HG02571 (cell line): ENCODE data around the gene ZNF813.
A peak's percentile ranks its signal among the peaks of the same experiment; 100 is the strongest.
"Not testable (repeated sequence)": the region's sequence is repeated elsewhere in the genome, so short reads cannot be mapped to it uniquely, and the experiment has no call there.

Source experiments
- ATAC-seq: cut with Tn5 transposase; IDR thresholded peaks from one replicate; pipeline ENCODE4 v1.9.1; 2021; ENCODE audit warnings: mild to moderate bottlenecking, moderate library complexity; ENCODE audit not compliant: unreplicated experiment

ZNF813 gene

GRCh38 chr19:53467485-53468262 lies at the start of gene ZNF813:
Gene ZNF813 (plus strand): TSS chr19:53467733. CDS start chr19:53483823, 16,090 bp downstream.
- ATAC-seq, result no peak

- not testable (repeated sequence) for ATAC-seq
Measured at GRCh38 chr19:53420520-53421315, 46.8 kb upstream of the ZNF813 start.

- no peak for ATAC-seq
Measured at GRCh38 chr19:53422551-53422950, 45.0 kb upstream of the ZNF813 start.

- ATAC-seq, result not testable (repeated sequence)
Measured at GRCh38 chr19:53423074-53423473, 44.5 kb upstream of the ZNF813 start.

GRCh38 chr19:53423680-53424079 lies 43.9 kb upstream of the ZNF813 start:
- ATAC-seq, result not testable (repeated sequence)

DNA sequence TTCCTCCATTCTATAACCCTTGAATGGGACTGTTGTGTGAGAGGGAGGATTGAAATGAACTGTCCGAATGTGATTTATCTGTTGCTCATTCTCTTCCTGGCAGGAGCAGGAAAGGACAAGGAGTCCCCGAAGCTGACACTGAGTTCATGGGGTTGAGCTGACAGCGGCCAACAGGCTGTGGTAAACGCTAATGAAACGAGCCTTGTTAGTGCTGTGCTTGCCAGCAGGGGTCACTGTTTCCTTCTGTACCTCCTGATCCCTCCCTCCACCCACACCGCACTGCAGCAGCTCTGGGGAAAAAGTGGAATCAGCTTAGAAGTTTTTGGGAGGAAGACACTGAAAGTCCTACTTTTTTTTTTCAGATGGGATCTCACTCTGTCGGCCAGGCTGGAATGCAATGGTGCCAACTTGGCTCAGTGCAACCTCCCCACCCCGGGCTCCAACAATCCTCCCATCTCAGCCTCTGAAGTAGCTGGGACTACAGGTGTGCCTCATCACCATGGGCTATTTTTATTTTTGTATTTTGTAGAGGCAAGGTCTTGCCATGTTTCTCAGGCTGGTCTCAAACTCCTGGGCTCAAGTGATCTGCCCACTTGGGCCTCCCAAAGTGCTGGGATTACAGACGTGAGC lies 42.5 kb upstream of the ZNF813 start:
- no peak for ATAC-seq

DNA sequence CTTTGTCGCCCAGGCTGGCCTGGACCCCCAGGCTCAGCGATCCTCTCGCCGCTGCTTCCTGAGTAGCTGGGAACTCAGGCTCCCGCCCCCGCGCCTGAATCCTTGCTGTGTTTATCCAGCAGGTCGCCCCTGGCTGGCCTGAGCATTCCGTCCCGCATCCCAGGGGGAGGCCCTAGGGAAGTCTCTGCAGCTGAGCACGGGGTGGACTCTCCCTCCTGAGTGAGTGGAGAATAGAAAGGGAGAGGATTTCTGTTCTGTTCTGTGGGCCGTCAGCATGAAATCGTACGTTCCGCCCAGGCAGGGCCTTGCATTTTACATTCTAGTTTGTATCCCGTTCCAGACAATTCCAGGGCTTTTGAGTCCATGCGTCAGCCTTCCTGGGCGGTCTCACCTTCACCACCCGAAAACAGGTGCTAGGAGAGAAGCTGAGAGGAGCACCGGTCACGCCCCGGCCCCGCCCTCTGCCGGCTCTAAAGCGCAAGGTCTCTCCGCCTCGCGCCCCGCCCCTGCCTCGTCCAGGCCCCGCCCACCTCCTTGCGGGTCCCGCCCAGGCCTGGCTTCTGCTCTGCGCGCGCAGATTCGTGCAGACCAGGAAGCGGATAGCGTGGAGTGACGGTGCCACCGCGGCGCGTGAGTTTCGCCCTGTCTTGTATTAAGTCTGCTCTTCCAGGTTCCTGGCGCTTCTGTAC lies 36.0 kb upstream of the ZNF813 start, which contains the start of gene ZNF761:
Gene ZNF761, plus strand, starts transcription at position 586 of the 689 bp plus-strand sequence. CDS start 15,285 bp downstream, outside the sequence.
- ATAC-seq, result peak; percentile 95

GRCh38 chr19:53432088-53432661 lies 35.4 kb upstream of the ZNF813 start:
- peak; percentile 13 for ATAC-seq

- not testable (repeated sequence) for ATAC-seq
Measured at GRCh38 chr19:53443809-53444208, 23.7 kb upstream of the ZNF813 start.

DNA sequence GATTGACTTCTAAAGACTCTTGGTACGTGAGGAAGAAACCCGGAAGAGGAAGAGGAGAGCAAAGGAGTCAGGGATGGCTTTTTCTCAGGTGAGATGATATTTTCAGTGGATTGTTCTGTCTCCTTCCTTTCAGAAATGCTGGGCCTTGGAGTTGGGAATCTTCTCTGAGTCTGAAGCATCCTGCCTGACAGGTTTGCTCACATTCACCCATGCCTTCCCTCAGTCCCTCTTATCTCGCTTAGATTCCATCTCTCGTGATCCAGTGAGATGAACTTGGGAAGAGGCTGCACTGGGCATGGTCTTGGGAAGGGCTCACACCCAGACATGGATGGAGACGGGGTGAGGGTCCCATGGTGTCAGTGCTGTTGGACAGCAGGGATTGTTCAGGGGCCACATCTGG lies 20.3 kb upstream of the ZNF813 start:
- not testable (repeated sequence) for ATAC-seq

GRCh38 chr19:53455828-53456227 lies 11.7 kb upstream of the ZNF813 start:
- no peak for ATAC-seq

DNA sequence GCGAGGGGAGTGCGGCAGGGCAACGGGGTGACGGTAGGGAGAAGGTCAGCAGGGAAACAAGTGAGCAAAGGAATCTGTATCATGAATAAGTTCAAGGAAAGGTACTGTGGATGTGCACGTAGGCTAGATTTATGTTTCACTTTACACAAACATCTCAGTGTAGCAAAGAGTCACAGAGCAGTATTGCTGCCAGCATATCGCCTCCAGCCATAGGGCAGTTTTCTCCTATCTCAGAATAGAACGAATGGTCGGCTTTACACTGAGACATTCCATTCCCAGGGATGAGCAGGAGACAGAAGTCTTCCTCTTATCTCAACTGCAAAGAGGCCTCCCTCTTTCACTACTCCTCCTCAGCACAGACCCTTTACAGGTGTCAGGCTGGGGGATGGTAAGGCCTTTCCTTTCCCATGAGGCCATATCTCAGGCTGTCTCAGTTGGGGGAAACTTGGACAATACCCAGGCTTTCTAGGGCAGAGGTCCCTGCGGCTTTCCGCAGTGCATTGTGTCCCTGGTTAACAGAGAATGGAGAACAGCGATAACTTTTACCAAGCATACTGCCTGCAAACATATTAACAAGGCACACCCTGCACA lies 7.3 kb upstream of the ZNF813 start:
- not testable (repeated sequence) for ATAC-seq

- no peak for ATAC-seq
Measured at GRCh38 chr19:53461866-53462265, 5.7 kb upstream of the ZNF813 start.

DNA sequence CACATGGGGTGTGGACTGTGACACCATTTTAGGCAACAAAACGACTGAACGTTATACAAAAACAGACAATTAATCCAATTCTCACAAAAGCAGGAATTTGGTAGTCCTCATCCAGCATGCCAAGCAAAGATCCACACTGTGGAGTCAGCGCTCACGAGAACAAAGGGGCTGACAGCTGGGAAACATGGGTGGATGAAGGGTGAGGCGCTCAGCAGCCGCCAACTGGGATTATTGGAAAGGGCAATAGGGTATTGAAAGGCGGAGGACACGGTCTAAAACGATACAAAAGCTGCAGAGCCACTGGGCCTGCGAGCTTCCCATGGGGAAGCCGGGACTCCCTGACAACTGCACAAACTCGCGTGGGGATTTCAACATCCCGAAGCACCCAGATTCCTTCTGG lies 4.7 kb upstream of the ZNF813 start:
- ATAC-seq, result no peak

GRCh38 chr19:53463263-53463662 lies 4.3 kb upstream of the ZNF813 start:
- no peak for ATAC-seq

GRCh38 chr19:53466726-53467484 lies 628 bp upstream of the ZNF813 start:
- no peak for ATAC-seq

- ATAC-seq, result not testable (repeated sequence)
Measured at GRCh38 chr19:53468628-53469027, 1.1 kb downstream of the ZNF813 start.

DNA sequence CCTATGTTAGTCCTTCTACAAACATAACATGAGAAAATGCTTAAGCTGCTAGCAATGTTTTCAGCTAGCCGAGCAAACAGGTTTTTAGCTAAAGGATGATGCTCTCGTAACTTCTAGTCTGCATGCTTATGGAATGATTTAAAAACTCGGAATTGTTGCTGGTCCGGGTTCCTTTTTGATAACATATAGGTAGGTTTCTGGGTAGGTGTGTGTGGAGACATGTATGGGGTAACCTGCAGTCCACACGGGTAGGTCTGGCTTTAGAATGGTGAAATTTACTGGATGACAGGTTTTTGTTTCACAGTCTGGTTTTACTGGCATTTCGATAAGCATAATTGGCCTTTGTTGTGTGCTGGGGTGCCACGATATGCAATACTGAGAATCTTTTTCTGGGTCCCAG lies 4.4 kb downstream of the ZNF813 start:
- no peak for ATAC-seq

- ATAC-seq, result not testable (repeated sequence)
Measured at GRCh38 chr19:53474832-53475231, 7.3 kb downstream of the ZNF813 start.
